Lower leg skin (tissue), 3 donors: ENCODE results near the gene FBXO44.

ENCODE experiments used
- CTCF ChIP-seq, 3 donors: fragments of 450-650 bp; IDR thresholded peaks; one replicate each; pipeline ENCODE4 v1.5.1; 2016; ENCODE audit warnings: antibody characterized with exemption in 3 of 3, mild to moderate bottlenecking in 3 of 3, moderate library complexity in 2 of 3
- POLR2A ChIP-seq, 2 donors: fragments of 450-650 bp; IDR thresholded peaks; one replicate each; pipeline ENCODE4 v1.6.1; 2016 to 2017; ENCODE audit warnings: antibody characterized with exemption in 2 of 2, mild to moderate bottlenecking in 1 of 2, moderate library complexity in 1 of 2

DNA sequence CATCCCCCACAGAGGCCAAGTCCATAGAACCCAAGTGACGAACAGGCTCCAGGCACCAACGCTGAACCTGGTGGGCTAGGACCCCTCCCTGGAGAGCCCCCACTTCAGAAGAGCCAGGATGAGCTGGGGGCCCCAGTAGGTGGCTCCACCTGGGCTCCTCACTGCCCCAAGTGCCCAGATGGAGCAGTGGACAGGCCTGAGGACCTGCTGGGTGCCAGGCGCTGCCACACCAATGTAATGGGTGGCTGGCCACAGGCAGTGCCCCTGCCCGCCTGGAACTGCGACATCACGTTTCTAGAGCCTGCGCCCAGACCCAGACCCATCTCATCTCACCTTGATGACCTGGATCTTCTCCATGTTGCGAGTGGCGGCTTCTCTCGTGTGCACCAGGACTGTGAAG is 20.6 kb downstream of the FBXO44 start:
- TF ChIP-seq CTCF (IDR thresholded peaks at IDR 0.05) = no peak
- TF ChIP-seq POLR2A (IDR thresholded peaks at IDR 0.05) = no peak
